Airway epithelial cell (primary cell): ENCODE measurements around the gene VMAC. TPM values are rescaled to one million over a fixed set of nuclear protein-coding genes. Genes with fewer than 3 reads are reported as not detected.

Experiments used
- total RNA-seq: library from RNA; depleted of rRNA; stranded (reverse); fragments of >200 nt; gene quantifications from 2 replicates; pipeline ENCODE4 v1.2.3, GENCODE V29; 2015

The VMAC gene, protein sequence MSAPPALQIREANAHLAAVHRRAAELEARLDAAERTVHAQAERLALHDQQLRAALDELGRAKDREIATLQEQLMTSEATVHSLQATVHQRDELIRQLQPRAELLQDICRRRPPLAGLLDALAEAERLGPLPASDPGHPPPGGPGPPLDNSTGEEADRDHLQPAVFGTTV
- 1.7 and 2.5 TPM in 2 replicates for total RNA-seq

DNA sequence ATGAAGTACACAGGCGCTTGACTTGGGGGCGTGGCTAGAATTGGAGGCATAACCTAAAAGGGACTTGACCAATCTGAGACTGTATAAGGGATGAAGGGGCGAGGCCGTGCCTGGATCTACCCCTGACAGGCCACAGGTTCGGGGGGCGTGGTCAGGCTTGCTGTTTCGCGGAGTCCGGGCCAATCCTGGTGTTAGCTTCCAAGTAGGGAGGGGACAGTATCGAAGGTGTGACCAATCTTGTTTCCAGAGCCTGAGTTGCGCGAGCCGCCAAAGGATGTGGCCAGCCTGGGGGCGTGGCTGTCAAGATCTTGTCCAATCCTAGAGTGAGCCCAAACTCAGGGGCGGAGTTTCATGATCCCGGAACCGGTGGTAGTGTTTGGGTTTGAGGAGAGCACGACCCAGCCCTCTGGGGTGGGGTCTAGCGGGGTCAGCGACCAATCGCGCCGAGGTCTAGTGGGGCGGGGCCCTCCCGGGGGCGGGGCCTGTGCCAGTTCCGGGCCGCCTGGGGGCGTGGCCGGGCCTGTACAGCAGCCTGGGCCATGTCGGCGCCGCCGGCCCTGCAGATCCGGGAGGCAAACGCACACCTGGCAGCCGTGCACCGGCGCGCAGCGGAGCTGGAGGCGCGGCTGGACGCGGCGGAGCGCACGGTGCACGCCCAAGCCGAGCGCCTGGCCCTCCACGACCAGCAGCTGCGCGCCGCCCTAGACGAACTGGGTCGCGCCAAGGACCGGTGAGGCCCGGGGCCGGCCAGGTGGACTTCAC, at the start of gene VMAC:
Gene VMAC (plus strand): TSS at position 521 of the 762 bp plus-strand sequence. CDS start 19 bp downstream, at position 540.

DNA sequence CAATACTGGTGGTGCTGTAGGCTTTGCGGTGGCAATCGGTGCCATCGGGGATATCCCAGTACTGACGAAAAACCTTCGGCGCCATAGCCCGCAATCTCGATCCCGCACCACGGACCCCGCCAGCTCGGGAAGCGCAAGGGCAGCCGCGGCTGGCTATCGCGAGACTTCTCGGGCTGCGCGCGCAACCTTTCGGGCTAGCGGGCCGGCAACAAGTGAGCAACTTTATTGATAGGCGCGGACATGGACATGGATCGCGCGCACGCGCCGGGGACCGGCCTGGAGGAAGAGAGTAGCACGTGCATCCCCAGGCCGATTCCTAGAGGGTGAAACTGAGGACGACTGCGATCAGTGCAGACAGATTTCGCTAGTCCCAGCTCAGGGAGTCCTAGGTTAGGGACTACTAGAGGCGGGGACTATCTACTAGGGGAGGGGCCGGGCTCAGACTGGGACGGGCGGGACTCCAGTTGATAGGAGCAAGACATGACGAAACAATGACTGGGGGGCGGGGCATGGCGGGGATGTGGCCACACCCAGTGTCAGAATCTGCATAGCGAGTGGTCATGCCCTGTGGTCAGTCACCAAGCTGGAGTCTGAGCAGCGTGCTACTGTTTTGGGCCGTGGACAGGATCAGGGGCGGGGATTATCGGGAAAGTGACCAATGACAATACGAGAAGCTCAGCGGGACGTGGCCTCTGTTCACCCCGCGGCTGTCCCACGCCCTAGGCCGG, 884 bp upstream of the VMAC start, which contains the start of gene NDUFA11:
Gene NDUFA11 (minus strand): TSS at position 167 of the 728 bp plus-strand sequence. CDS start 82 bp downstream, at position 85.

DNA sequence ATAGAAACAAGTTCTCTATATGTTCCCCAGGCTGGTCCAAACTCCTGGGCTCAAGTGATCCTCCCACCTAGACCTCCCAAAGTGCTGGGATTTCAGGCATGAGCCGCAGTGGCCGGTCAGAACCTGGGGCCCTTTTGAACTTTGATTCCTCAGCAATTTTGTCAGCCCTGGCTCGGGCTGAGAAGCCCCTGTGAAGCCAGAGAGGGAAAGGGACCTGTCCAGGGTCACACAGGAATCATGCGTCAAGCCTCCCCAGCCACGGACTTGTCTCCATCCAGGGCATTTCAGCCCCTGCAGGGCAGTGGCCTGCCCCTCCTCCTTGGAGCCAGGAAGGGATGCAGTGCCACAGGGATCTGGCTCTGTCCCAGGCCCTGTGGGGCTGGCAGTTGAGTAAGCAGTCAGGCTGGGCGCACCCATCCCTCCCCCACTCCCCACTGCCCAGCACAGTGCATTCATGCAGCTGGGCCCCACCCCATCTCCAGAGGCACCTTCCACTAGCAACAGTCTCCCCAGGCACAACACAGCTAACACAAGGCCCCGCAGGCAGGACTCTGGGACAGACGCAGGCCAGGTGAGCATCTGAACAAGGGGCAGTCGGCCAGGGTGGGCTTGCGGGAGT, 9.2 kb downstream of the VMAC start, which contains the start of gene CAPS:
Gene CAPS (plus strand): TSS at position 516 of the 619 bp plus-strand sequence. CDS start 153 bp downstream, outside the sequence.

Other genes with a start within 250 kb of the VMAC start
- gene MICOS13, start 224.4 kb upstream of the VMAC start, total RNA-seq = 65.2 and 74.3 TPM in 2 replicates
- gene HSD11B1L, start 223.8 kb upstream of the VMAC start, total RNA-seq = 12.4 and 13.4 TPM in 2 replicates
- 1,285 and 1,355 TPM in 2 replicates for gene RPL36, start 214.6 kb upstream of the VMAC start, total RNA-seq
- 91.7 and 149 TPM in 2 replicates for gene LONP1, start 184.7 kb upstream of the VMAC start, total RNA-seq
- gene CATSPERD, start 184.2 kb upstream of the VMAC start, total RNA-seq = not detected in 2 replicates
- gene PRR22, start 120.1 kb upstream of the VMAC start, total RNA-seq = 0.21 and 0.46 TPM in 2 replicates
- 21.9 and 24.6 TPM in 2 replicates for gene DUS3L, start 113.7 kb upstream of the VMAC start, total RNA-seq
- 0.23 TPM in 1 of 2 replicates, not detected in the other for gene NRTN, start 99.8 kb upstream of the VMAC start, total RNA-seq
- gene FUT6, start 65.2 kb upstream of the VMAC start, total RNA-seq = 0.19 and 0.21 TPM in 2 replicates
- 12.6 and 15.4 TPM in 2 replicates for gene FUT3, start 53.4 kb upstream of the VMAC start, total RNA-seq
- not detected in 2 replicates for gene FUT5, start 34.3 kb upstream of the VMAC start, total RNA-seq
- gene NDUFA11, start 1.1 kb upstream of the VMAC start, total RNA-seq = 257 and 322 TPM in 2 replicates
- gene CAPS, start 9.4 kb downstream of the VMAC start, total RNA-seq = 7.0 and 12.6 TPM in 2 replicates
- gene RANBP3, start 73.3 kb downstream of the VMAC start, total RNA-seq = 66.1 and 66.8 TPM in 2 replicates
- gene RFX2, start 205.6 kb downstream of the VMAC start, total RNA-seq = 10.3 and 18.8 TPM in 2 replicates
- gene ACSBG2, start 230.8 kb downstream of the VMAC start, total RNA-seq = not detected in 2 replicates